ENCODE data around the gene CISD2.
A peak's percentile ranks its signal among the peaks of the same experiment; 100 is the strongest.
"Not testable (repeated sequence)": the region's sequence is repeated elsewhere in the genome, so short reads cannot be mapped to it uniquely, and the experiment has no call there.

Gene CISD2

GRCh38 chr4:102850370-102850769 is 18.4 kb upstream of the CISD2 start:
- DNase-seq: no peak

- DNase-seq: no peak
Observed at GRCh38 chr4:102858828-102859464, 9.8 kb upstream of the CISD2 start.

GRCh38 chr4:102860611-102861324 is 8.0 kb upstream of the CISD2 start:
- no peak for DNase-seq

GRCh38 chr4:102862016-102862415 is 6.8 kb upstream of the CISD2 start:
- no peak for DNase-seq

GRCh38 chr4:102862747-102863146 is 6.0 kb upstream of the CISD2 start:
- DNase-seq: no peak

GRCh38 chr4:102865327-102865726 is 3.5 kb upstream of the CISD2 start:
- not testable (repeated sequence) for DNase-seq

- DNase-seq: no peak
Observed at GRCh38 chr4:102867278-102868152, 1.3 kb upstream of the CISD2 start.

- peak; percentile 25 for DNase-seq
Observed at GRCh38 chr4:102868153-102868780, 525 bp upstream of the CISD2 start.

- DNase-seq: peak; percentile 58
Observed at GRCh38 chr4:102869569-102870197, 891 bp downstream of the CISD2 start.

GRCh38 chr4:102871772-102872171 is 3.0 kb downstream of the CISD2 start:
- no peak for DNase-seq

GRCh38 chr4:102877477-102878106 is 8.8 kb downstream of the CISD2 start:
- DNase-seq: not testable (repeated sequence)

- not testable (repeated sequence) for DNase-seq
Observed at GRCh38 chr4:102878349-102878748, 9.6 kb downstream of the CISD2 start.

GRCh38 chr4:102878901-102879300 is 10.1 kb downstream of the CISD2 start:
- no peak for DNase-seq

- DNase-seq: no peak
Observed at GRCh38 chr4:102881343-102881742, 12.6 kb downstream of the CISD2 start.

- no peak for DNase-seq
Observed at GRCh38 chr4:102883278-102883677, 14.5 kb downstream of the CISD2 start.

GRCh38 chr4:102888570-102888969 is 19.8 kb downstream of the CISD2 start:
- not testable (repeated sequence) for DNase-seq

- not testable (repeated sequence) for DNase-seq
Observed at GRCh38 chr4:102889866-102890265, 21.1 kb downstream of the CISD2 start.

- not testable (repeated sequence) for DNase-seq
Observed at GRCh38 chr4:102896547-102896946, 27.8 kb downstream of the CISD2 start.

GRCh38 chr4:102897610-102898009 is 28.8 kb downstream of the CISD2 start:
- DNase-seq: not testable (repeated sequence)

GRCh38 chr4:102901804-102902203 is 33.0 kb downstream of the CISD2 start:
- no peak for DNase-seq

- no peak for DNase-seq
Observed at GRCh38 chr4:102918859-102919258, 50.1 kb downstream of the CISD2 start.

GRCh38 chr4:102919697-102920096 is 50.9 kb downstream of the CISD2 start:
- DNase-seq: not testable (repeated sequence)

Data from stimulated activated CD4-positive, alpha-beta T cell treated with anti-CD3 and anti-CD28 coated beads, Interleukin-4, amount 100 ng/mL, for 1 hour (primary cell).